ENCODE data around the gene PPP1R27.

The PPP1R27 gene

DNA sequence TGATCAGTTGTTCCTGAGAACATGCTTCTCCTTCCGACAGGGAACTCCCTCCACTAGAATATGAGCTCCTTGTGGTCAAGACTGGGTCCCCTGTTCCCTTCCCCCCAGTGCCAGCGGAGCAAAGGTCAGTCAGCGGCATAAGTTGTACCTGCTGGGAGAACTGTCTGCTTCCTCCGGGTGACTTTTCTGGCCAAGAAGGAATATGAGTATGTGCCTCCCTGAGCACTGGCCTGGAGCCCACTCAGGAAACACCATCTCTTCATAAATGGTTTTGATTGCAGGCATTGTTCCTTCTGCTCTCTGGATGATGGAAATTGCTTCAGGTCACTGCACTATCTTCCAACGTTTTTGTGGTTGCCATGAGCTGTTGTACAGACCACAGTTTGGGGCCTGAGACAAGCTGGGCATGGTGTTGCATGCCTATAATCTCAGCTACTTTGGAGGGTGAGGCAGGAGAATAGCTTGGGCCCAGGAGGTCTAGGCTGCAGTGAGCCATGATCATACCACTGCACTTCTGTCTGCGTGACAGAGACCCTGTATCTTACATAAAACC lies 28.3 kb upstream of the PPP1R27 start:
- DNase-seq (ENCODE audit: low read depth, low spot score): no peak
- H3K27ac ChIP-seq: peak overlapping the region; percentile 8

DNA sequence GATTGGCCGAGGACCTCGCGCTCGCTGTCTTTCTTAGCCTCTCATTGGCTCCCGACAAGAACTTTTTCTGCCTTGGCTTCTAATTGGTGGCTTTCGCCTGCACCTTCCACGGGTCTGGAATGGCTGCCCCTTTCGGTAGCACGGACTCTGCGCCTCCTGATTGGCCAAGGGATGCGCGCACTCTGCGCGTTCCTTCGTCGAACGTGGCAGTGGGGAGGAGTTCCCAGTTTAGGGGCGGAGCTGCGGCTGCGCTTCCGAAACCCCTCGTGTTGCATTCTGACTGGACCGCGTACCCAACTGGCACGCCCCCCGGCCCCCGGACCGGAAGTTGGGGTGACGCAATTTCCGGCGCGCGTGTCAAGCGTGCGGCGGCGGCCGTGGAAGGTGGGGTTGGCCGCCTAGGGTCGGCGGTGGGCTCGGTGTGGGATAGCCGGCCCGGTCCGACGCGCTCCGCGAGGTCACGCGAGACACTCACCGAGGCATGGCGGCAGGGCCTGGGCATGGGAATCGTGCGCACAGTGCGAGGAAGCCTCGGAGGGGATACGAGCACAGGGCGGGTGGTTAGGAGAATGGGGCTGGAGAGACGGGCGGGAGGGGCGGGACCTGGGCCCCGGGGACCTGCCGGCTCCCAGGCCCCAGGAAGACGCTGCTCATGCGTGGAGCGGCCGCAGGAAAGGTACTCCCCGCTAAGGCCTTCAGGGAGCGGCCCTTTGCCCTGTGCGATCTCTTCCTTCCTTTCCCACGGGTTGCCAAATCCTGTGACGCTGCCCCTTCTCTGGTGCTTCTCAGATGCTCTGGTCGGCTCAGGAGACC lies 26.1 kb upstream of the PPP1R27 start:
- peak; percentile 100 for DNase-seq (ENCODE audit: low read depth, low spot score)
- peak overlapping the region; percentile 95 for H3K27ac ChIP-seq

DNA sequence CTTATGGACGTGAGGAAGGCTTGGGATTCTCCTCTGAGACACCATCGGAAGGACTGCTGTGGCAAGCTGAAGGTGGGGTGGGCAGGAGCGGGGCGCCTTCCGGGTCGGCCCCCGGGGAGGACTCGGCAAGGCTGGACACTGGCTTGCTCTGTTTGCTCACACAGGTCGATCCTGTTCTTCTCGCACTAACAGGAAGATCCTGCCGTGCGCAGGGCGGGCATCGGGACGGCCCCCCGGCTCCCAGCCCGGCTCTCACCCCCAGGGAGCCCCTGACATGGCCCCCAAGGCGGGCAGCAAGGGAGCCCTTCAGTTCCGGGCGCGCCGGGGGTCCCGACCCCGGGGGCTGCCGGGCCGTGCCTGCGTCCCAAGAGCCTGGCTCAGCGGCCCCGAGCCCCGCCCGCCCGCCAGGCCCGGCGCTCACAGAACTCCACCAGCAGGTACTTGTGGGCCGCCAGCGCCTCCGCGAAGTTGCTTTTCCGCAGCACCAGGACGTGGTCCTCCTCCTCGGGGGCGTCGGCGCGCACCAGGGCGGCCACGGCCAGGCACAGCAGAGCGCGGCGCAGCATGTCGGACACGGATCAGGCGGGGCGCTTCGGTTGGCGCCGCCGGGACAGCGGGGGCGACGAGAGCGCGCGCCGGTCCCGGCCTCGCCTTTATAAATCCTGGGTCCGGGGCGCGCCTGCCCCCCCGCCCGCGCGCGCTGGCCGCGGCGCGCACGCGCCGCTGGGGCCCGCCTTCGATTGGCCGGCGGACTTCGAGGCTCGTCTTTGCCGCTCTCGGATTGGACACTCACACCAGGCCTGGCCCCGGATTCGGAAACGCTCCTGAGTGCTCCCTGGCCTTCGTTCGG lies 25.3 kb upstream of the PPP1R27 start, which contains the start of gene P4HB:
Gene P4HB, minus strand, starts transcription at position 630 of the 850 bp plus-strand sequence. Its CDS starts 64 bp downstream, at position 566.
- no peak for DNase-seq (ENCODE audit: low read depth, low spot score)
- peak within 1 kb of the TSS; percentile 95 for H3K27ac ChIP-seq

DNA sequence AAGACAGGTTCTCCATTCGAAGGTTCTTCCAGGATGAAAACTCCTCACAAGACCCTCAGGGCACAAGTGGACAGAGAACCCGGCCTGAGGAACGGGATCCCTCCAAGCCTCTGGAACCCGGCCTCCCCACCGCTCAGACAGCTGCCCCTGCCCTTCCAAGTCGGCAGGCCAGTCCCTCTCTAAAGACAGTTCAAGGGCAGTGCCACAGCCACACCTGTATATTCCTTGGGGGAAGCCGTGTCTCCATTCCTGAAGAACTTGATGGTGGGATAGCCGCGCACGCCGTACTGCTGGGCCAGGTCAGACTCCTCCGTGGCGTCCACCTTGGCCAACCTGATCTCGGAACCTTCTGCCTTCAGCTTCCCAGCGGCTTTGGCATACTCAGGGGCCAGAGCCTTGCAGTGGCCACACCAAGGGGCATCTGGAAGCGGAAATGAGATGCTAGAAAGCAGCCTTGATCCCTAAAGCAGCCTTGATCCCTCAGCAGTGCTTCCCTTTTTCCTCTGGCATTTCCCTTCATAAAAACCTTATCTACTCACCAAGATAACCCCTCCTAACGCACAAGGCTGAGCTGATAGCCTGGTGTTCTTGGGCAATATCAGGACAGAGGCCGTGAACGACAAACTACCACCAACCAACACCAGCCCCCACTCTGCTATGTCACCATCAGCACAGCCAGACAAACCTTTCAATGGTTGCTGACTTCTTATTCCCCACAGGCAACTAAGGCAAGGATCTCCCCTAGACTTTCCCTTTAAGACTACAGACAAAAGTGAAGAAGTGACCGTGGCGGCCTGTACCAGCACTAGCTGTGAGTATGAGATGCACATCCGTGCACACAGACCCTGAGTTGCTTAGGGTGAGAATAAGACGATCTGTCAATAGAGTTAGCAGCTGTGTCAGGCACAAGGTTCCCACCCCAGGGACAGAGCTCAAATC lies 24.4 kb upstream of the PPP1R27 start:
- no peak for DNase-seq (ENCODE audit: low read depth, low spot score)
- H3K27ac ChIP-seq: peak overlapping the region; percentile 95

DNA sequence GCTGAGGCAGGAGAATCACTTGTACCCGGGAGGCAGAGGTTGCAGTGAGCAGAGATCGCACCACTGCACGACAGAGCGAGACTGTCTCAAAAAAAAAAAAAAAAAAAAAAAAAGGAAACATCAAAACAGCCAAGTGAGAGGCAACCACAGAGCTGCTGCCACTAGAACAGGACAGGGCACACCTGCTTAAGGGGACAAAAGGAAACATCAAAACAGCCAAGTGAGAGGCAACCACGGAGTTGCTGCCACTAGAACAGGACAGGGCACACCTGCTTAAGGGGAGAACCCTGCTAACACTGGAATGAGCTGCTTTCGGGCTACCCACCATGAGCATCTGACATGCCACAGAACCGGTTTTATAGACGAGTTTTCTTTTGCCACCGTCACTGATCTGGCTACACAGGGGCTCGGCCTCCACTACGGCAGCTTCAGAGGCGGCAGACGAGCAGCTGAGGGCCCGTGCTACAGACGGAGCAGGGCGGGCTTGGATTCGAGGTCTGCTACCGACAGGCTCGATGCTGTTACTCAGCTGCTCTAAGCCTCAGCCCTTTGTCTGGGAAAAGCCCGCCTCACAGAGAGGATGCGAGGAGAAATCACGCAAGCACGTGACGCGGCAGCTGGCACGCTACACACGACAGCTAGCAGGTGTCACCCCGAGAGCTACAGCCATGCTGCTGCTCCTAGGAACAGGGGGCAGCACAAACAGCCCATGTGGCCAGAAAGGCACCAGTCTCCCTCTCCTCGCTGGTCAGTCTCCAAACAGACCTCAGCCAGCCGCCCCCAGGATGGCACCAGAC lies 23.5 kb upstream of the PPP1R27 start:
- peak overlapping the region; percentile 95 for H3K27ac ChIP-seq
- DNase-seq (ENCODE audit: low read depth, low spot score): no peak

DNA sequence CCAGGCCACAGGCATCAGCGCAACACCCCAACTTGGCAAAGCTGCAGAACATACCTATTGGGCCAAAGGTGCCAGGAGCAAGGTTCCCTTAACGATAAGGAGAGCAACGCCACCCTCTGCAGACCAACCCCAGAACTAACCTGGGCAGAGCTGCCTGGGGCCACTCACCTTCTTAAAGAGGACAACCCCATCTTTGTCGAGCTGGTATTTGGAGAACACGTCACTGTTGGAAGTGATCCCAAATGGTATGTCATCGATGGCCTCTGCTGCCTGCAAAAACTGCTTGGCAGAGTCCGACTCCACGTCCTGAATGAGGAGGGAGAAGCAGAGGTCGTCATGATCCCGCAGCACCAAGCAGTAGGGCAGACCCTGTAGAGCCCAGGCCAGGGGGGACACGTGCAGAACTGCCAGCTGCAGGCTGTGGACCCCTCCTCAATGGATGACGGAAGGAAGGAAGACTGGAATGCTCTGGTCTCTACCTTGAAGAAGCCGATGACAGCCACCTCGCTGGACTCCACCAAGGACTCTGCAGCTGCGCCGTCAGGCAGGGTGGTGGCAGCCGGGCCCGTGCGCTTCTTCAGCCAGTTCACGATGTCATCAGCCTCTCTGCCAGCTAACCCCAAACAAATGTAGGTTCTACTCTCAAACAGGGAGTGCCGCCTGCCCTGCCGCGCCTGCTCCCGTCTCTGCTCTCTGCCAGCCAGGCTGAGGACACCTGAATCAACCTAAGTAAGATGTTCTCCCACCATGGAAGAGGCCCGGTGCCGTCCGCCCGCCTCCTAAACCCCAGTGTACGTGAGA lies 20.3 kb upstream of the PPP1R27 start:
- no peak for DNase-seq (ENCODE audit: low read depth, low spot score)
- H3K27ac ChIP-seq: peak overlapping the region; percentile 65

DNA sequence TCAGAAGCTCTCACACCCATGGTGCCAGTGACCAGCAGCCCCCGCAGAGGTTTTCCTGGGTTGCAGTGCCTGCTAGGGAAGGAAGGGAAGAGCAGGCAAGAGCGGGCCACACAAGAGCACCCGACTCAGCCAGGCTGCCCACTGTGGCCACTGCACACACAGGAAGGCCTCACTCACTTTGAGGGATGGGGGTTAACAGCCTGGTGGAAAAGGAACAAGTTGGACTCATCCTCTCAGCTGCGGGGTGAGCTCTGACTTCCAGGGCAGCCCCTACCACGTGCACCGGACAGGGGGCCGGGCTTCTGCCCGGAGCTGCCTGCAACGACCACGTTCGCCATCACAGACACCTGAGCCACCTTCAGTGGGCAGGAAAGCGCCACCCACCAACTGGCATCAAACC lies 17.4 kb upstream of the PPP1R27 start:
- H3K27ac ChIP-seq: no peak overlapping the region
- no peak for DNase-seq (ENCODE audit: low read depth, low spot score)

DNA sequence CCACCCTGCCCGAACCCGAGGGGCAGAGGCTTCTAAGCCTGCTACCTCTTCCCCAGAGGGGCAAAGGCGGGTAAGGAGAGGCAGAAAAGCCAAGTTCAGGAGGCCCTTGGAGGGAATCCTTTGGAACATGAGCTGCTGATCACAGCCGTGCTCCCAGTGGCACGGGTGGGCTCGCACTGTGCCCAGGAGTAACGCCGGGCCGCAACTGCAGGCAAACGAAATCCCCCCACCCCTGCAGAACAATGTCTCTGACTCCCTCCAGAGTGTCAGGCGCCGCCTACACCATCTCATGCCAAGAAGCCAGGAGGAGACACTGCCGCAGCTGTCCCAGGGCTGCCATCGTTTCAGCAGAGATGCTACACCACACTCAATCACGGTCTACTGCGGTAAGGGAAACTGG lies 16.6 kb upstream of the PPP1R27 start:
- no peak for DNase-seq (ENCODE audit: low read depth, low spot score)
- H3K27ac ChIP-seq: no peak overlapping the region

DNA sequence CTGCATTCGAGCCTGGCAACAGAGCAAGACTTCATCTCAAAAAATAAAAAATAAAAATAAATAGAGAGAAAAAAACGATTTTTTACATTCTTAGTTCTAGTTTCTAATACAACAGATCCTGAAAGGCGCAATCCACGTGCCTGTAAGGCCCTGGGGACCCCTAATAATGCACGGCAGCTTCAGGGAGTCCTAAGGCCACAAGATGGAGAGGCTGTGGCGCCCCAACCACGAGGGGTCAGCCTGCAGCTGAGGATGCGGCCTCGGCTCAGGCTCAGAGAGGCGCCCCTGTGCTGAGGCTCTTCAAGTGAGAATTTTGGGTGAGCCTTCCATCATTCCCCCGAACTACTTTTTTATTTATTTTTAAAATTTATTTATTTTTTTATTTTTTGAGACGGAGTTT lies 14.6 kb upstream of the PPP1R27 start:
- no peak overlapping the region for H3K27ac ChIP-seq
- no peak for DNase-seq (ENCODE audit: low read depth, low spot score)

DNA sequence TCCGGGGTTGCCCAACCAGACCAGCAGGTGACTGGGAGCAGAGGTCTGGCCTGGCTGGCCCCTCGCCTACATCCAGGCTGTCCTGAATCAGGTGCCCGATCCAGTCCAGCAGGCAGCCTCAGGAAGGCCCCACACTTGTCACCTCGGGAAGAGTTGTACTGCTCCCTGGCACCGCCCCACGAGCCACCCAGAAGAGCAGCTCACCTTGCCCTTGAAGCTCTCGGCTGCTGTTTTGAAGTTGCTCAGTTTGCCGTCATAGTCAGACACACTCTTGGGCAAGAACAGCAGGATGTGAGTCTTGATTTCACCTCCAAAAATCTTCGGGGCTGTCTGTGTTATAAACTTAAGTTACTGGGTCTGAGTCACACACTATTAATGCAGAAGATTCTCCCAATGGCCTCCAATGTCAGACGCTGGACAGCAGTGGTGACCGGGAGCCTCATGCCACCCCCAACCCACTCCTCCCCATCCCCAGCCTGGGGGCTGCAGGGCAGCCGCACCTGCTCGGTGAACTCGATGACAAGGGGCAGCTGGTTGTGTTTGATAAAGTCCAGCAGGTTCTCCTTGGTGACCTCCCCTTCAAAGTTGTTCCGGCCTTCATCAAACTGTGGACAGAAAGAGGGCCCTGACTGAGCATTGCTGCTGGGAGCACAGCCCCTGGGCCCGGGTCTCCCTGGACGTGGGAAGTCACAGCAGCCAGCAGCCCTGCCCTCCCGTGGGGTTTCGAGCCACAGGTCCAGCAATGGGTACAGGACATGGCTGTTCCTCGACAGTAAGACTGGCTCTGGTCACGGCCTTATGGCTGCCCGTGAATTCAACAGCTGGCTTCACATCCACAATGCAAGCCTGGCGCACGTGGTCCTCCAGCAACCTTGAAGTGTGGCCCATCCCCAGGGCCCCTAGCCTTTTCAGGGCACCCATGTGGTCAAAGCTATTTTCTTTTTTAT lies 12.2 kb upstream of the PPP1R27 start:
- no peak overlapping the region for H3K27ac ChIP-seq
- DNase-seq (ENCODE audit: low read depth, low spot score): no peak

DNA sequence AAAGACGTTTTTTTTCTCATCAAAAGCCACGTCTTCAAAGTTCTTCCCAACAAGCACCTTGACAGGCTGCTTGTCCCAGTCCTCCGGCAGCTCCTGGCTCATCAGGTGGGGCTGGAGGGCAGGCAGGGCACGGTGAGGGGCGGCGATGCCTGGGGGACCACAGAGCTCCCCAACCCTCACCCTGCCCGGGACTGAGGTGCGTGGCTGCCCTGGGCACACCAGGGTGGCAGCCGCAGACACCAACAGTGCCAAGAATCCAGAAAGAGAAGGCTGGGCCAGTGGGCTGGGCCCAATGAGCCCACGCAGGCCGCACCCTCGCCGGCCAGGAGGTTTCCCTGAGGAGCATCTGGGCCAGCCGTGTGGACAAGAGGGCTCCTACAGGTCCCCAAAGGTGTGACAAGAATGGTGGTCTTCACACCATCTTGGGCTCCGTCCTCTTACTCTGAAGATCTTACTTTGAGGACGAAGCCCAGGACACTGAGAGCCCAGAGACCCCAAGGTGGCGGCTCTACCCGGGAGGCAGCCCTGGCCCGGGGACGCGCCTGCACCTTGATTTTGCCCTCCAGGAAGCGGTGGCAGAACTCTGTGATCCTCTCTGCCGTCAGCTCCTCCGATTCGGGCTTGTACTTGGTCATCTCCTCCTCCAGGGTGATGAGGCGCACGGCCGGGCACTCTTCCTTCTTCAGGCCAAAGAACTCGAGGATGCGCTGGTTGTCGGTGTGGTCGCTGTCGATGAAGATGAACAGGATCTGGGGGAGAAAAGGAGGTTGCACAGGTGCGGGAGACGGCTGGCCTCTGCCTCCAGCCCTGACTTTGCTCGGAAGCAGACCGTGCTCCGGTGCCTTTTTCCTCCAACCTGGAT lies 11.3 kb upstream of the PPP1R27 start:
- H3K27ac ChIP-seq: no peak overlapping the region
- DNase-seq (ENCODE audit: low read depth, low spot score): no peak

DNA sequence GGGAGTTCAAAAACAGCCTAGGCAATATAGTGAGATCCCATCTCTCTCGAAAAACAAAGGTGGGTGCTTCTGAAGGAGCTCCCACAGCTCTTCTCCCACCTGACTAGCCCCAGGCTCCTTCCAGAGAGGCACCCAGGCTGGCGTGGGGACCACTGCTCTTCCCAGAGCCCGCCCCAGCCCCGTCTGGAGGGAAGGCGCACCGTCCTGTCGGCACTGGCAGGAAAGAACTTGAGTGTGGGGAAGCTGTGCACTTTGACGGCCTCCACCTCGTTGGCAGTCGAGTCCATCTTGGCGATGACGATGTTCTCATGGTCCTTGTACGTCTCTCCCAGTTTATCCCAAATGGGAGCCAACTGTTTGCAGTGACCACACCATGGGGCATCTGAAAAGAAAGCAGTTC lies 10.5 kb upstream of the PPP1R27 start:
- DNase-seq (ENCODE audit: low read depth, low spot score): no peak
- no peak overlapping the region for H3K27ac ChIP-seq

DNA sequence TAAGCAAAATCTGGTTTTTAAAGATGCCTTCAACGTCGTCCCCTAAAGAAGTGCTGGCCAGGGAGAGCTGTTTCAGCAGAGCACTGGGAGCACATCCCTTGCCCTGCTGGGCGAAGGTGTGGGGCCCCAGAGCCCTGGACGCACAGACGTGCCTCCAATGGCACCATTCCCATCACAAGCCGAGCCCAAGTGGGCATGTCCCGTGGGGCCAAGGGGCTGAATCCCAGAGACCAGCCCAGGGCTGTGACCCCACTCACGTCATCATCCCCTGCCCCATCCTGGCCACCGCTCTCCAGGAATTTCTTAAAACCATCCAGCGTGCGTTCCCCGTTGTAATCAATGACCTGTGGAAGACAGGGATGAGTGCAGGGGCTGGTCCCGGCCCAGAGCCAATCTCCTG lies 10.0 kb upstream of the PPP1R27 start:
- no peak overlapping the region for H3K27ac ChIP-seq
- DNase-seq (ENCODE audit: low read depth, low spot score): no peak

DNA sequence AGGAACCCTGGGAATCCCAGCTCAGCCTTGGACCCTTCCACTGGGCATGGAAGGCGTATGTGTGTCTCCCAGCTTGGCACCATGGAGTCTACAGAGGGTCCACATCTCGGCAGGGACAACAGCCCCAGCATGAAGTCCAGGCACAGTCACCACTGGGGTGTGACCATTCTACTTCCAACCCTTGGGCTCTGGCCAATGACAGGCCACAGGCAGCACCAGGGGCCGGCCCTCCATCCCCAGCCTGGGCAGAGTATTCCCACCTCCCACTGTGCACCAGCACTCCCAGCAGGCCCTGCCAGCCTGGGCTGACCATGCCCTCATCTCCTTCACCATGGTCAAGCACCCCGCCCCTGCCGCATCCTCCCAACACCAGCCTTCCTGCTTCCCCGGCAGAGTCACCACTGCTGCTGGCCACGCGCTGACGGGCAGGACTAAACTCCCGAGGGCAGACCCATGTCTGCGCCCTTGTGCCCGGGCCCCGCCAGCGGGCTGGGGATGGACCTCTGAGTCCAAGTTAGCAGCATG lies 9.5 kb upstream of the PPP1R27 start:
- no peak overlapping the region for H3K27ac ChIP-seq
- DNase-seq (ENCODE audit: low read depth, low spot score): no peak

DNA sequence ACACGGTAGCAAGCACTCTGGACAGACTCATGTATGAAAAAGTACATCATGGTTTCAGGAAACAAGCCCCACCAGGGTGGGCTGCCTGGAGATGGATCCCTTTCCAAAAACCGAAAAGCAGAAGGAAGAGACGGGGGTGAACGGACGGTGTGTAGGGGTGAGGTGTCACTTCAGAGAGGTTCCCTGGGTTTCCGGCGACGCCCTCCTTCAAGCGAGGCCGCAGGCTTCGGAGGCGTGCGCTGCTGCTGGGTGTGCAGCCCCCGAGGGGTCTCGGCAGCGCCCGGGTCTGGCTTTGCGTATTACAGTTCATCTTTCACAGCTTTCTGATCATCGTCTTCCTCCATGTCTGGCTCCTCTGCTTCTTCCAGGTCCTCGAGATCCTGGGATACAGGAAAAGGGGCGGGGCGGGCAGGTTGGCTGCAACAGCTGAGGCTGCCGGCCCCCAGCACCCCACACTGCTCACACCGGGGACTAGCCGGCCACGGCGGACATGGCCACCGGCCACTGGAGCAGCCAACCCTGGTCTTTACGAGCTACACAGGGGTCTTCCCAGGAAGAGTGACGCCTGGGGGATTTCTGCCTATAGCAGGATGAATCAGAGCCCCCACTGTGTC lies 9.0 kb upstream of the PPP1R27 start:
- H3K27ac ChIP-seq: peak overlapping the region; percentile 87
- DNase-seq (ENCODE audit: low read depth, low spot score): no peak
